ENCODE results near the gene FOXB1.
A peak's percentile ranks its signal among the peaks of the same experiment; 100 is the strongest.

The FOXB1 gene

DNA sequence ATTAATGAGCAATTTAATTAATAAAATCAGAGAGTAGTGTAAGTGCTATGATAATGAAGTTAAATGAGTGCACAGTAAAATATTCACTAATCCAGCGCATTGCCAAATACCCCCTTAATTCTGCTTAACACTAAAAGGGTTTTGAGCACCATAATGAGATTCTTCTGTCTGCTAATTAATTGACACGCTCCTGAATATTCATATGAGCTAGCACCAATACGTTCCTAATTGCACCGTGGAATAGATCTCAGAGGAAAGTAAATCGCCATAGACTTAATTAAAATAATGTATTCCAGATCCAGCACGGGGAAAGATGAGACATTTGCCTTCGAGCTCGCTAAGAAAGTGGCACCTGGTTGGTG is 9.6 kb upstream of the FOXB1 start:
- TF ChIP-seq, protein P1, sequence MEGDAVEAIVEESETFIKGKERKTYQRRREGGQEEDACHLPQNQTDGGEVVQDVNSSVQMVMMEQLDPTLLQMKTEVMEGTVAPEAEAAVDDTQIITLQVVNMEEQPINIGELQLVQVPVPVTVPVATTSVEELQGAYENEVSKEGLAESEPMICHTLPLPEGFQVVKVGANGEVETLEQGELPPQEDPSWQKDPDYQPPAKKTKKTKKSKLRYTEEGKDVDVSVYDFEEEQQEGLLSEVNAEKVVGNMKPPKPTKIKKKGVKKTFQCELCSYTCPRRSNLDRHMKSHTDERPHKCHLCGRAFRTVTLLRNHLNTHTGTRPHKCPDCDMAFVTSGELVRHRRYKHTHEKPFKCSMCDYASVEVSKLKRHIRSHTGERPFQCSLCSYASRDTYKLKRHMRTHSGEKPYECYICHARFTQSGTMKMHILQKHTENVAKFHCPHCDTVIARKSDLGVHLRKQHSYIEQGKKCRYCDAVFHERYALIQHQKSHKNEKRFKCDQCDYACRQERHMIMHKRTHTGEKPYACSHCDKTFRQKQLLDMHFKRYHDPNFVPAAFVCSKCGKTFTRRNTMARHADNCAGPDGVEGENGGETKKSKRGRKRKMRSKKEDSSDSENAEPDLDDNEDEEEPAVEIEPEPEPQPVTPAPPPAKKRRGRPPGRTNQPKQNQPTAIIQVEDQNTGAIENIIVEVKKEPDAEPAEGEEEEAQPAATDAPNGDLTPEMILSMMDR (IDR thresholded peaks at IDR 0.05; ENCODE audit: low read depth, low read length, missing control alignments): no peak
- DNase-seq (ENCODE audit: low read depth): no peak
- H3K4me3 ChIP-seq (ENCODE audit: low read depth, low read length): no peak overlapping the region

DNA sequence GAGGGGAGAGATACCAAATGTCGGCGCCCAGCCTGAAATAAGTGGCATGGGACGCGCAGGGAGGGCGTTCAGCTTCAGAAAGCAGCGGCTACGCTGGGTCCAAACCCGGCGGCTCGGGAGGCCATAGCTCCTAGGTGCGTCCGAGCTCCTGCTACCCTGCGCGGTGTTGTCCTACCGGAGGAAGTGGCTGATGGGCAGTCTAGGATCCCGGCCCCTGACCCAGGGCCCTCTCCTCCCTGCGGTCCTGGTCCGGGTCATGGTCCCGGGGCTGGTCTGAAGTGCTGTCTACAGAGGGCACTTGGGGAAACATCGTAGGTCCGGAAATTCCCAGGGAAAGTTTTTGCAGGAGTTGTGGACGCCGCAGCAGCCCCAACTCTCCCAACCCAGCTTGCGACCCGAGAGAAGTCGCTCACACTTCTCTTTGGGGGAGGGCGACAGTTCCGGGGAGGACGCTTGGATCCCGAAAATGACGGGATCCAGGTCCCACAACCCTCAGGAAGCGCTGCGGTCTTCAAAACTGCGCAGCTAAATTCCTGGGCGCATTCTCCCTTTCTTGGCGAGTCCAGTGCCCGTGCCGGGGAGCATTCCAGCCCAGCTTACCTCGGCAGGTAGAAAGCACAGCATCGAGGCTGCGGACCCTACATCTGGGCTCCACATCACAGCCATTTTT is 9.1 kb upstream of the FOXB1 start:
- no peak overlapping the region for H3K4me3 ChIP-seq (ENCODE audit: low read depth, low read length)
- no peak for DNase-seq (ENCODE audit: low read depth)
- TF ChIP-seq, protein P1 (IDR thresholded peaks at IDR 0.05; ENCODE audit: low read depth, low read length, missing control alignments): no peak

DNA sequence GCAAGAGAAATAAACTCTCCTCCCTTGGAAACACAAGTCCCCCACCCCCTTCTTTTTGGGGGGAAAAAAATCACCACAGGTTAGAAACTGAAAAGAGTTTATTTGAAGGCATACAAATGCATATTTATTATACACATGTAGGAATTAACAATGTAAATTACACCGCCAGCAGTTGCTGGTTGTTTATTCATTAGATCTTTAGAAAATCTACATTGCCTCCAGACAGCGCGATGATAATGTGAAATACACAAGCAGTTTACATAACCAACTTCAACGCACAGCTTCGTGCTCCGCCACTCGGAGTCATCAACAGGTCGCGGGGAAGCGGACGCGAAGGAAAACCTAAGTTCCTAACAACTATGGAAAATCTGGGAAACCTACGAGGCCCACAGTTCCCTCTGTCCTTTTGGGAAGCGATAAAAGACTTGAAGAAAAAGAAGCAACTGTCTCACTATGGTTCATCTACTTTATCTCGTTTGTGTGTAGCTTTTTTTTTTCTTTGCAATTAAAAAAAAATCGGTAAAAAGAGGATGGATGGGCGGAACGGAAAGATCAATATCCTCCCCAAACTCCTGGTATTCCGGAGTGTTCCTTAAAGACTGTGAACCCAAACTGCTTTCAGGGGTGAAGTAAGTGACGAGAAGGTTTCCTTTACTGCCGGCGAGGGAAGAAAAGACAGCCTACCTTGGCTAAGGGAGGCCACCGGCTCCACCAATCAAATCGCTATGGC is 8.4 kb upstream of the FOXB1 start:
- H3K4me3 ChIP-seq (ENCODE audit: low read depth, low read length): no peak overlapping the region
- DNase-seq (ENCODE audit: low read depth): no peak
- TF ChIP-seq, protein P1 (IDR thresholded peaks at IDR 0.05; ENCODE audit: low read depth, low read length, missing control alignments): no peak

DNA sequence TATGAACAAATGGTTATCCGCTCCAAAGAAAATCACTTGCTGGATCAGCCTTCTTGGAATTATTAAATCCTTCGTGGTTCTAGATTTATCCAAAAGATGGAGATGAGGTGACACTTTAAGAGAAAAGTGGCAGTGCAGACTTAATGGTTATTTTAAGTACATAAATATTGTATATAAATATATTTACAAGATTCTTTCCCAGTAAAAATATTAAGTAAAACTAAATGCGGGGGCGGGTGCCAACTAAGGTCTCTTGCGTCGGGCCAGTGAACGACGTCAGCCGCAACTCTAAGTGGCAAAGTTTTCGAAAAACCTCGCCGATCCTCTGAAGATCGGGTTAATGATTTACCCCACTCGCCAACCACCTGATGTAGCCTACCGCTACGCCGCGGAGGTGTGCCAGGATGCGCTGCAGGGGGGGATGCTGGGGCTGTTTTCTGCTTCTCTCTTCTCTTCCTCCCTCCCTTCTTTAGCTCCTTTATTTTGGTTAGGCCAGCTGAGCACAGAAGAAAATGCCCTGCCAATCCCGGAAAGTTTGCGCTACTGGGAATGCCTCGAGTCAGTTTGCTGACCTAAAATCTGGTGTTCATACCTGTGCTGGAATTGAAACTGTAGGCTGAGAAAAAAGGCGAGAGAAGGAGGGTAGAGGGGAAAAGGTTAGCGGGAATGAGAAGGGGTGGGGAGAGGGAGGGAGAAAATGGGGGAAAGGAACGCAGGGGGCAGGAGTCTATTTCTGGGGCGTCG is 7.6 kb upstream of the FOXB1 start:
- TF ChIP-seq, protein P1 (IDR thresholded peaks at IDR 0.05; ENCODE audit: low read depth, low read length, missing control alignments): no peak
- DNase-seq (ENCODE audit: low read depth): no peak
- H3K4me3 ChIP-seq (ENCODE audit: low read depth, low read length): peak overlapping the region; percentile 53; the same call in 1 of the 2 replicates

DNA sequence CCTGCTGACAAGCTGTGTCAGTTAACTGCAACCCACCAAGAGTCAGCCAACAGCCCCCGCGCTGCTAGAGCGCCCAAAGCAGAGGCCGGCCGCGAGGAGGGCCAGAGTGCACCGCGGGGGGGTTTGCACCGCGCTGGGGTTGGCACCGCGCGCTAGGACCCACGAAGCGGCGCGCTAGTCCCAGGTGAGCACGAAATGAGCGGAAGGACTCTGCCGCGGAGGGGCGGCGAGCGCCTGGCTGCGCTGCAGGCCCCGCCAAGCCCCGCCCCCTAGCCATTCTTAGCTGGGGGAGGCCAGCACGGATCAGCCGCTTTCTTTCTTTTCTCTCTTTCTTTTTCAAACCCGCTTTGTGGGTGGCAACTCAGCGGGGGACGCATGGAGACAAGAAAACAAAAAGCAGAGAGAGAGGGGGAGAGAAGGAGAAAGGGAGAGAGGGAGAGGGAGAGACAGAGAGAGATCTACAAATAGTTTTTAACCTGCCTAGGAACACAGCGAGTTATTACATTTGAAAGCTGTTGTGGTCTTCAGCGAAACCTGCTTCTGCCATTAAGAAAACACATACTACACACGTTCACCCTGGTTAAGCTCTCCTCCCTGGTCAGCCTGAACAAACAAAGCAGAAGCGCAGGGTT is 6.9 kb upstream of the FOXB1 start:
- DNase-seq (ENCODE audit: low read depth): peak; percentile 18
- TF ChIP-seq, protein P1 (IDR thresholded peaks at IDR 0.05; ENCODE audit: low read depth, low read length, missing control alignments): peak; percentile 15
- H3K4me3 ChIP-seq (ENCODE audit: low read depth, low read length): peak overlapping the region; percentile 53

DNA sequence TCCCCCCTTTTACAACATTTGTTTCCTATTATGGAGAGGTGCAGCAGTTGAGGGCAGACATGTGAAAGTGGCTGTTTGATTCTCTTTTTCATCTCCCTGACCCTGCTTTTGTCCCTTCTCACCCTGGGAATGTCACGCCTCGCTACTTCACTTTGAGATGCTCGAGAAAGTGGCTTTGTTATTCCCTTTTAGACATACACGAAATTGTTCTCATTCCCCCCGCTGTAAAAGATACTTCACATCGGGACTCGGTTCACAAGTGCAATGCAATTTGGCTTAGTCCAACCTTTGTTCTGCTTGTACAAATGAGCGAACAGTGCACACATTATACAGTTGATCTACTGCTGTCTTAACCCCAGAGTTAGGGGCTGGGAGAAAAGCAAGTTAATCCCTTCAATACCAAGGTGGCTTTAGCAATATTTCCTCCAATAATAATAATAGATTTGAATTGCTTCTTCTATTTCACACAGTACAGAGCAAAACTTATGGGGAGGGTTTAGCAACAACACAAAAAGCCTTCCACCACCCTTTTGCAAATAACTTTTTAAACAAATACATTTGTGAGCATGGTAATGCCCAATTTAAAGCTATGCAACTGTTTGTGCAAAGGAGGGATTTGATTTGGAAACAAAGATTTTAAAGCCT is 5.7 kb upstream of the FOXB1 start:
- no peak for DNase-seq (ENCODE audit: low read depth)
- H3K4me3 ChIP-seq (ENCODE audit: low read depth, low read length): no peak overlapping the region
- TF ChIP-seq, protein P1 (IDR thresholded peaks at IDR 0.05; ENCODE audit: low read depth, low read length, missing control alignments): no peak
